Brain microvascular endothelial cell (primary cell): Measurements from ENCODE around the gene ARL8B.
A peak's percentile ranks its signal among the peaks of the same experiment; 100 is the strongest.

ENCODE experiments used
- DNase-seq: peaks from one replicate; pipeline ENCODE4 v3.0.0-alpha.2; 2020
- H3K27ac ChIP-seq: fragments of 250-450 bp; sonication (Bioruptor Pico); 2 replicates; pipeline ENCODE4 v1.5.1; 2020; ENCODE audit warnings: mild to moderate bottlenecking, moderate library complexity
- H3K27me3 ChIP-seq: fragments of 250-450 bp; sonication (Bioruptor Pico); replicated peaks from 2 replicates; pipeline ENCODE4 v1.5.1; 2020; ENCODE audit warnings: mild to moderate bottlenecking
- H3K36me3 ChIP-seq: fragments of 250-450 bp; sonication (Bioruptor Pico); replicated peaks from 2 replicates; pipeline ENCODE4 v1.5.1; 2020; ENCODE audit warnings: mild to moderate bottlenecking
- H3K4me3 ChIP-seq: 2 replicates; pipeline ENCODE4 v1.5.1; 2011; ENCODE audit warnings: low read depth, mild to moderate bottlenecking, control low read depth, low read length, moderate library complexity
- CTCF ChIP-seq: IDR thresholded peaks from 2 replicates; pipeline ENCODE4 v1.5.1; 2011; ENCODE audit warnings: low read depth, mild to moderate bottlenecking, moderate library complexity, low read length, control low read depth, inconsistent platforms; ENCODE audit errors: missing control alignments
- in situ Hi-C: cut with HindIII; loops from 2 replicates; pipeline ENCODE4 v1.10.0; 2017; ENCODE audit warnings: low sequenced_read_pairs, low pct_ligation_motif_present

Gene ARL8B

GRCh38 chr3:5192571-5193365 lies 70.7 kb downstream of the ARL8B start:
- TF ChIP-seq CTCF = no peak
- Histone ChIP-seq H3K27me3 (no peaks in the 10 kb centered on the region), H3K4me3 (no peak overlapping the region), H3K36me3 (peaks cover 4% of the 10 kb centered on the region), H3K27ac (no peak overlapping the region)
- in situ Hi-C loops = no loop called here
- no peak for DNase-seq

GRCh38 chr3:5194341-5194740 lies 72.2 kb downstream of the ARL8B start:
- in situ Hi-C loops = no loop called here
- H3K36me3 ChIP-seq = peaks cover 4% of the 10 kb centered on the region
- H3K27ac ChIP-seq = peak overlapping the region; percentile 64
- H3K4me3 ChIP-seq = no peak overlapping the region
- no peak for TF ChIP-seq CTCF
- DNase-seq = no peak
- no peaks in the 10 kb centered on the region for H3K27me3 ChIP-seq

GRCh38 chr3:5194801-5195509 lies 72.9 kb downstream of the ARL8B start:
- TF ChIP-seq CTCF = no peak
- Histone ChIP-seq H3K36me3 (peaks cover 9% of the 10 kb centered on the region), H3K27me3 (no peaks in the 10 kb centered on the region), H3K27ac (peak overlapping the region; percentile 64), H3K4me3 (no peak overlapping the region)
- in situ Hi-C loops = no loop called here
- peak; percentile 77 for DNase-seq

- H3K36me3 ChIP-seq = peaks cover 14% of the 10 kb centered on the region
- no peak overlapping the region for H3K4me3 ChIP-seq
- in situ Hi-C loops = no loop called here
- no peaks in the 10 kb centered on the region for H3K27me3 ChIP-seq
- TF ChIP-seq CTCF = no peak
- peak overlapping the region; percentile 64 for H3K27ac ChIP-seq
- DNase-seq = no peak
These were observed 73.5 kb downstream of the ARL8B start for GRCh38 chr3:5195605-5196004.

- DNase-seq = no peak
- in situ Hi-C loops = no loop called here
- H3K27ac ChIP-seq = peak overlapping the region; percentile 62
- no peaks in the 10 kb centered on the region for H3K27me3 ChIP-seq
- no peak overlapping the region for H3K4me3 ChIP-seq
- peaks cover 24% of the 10 kb centered on the region for H3K36me3 ChIP-seq
- TF ChIP-seq CTCF = no peak
These were observed 74.9 kb downstream of the ARL8B start for GRCh38 chr3:5197022-5197421.
